ENCODE data around the gene TTYH3. TPM values are rescaled to one million over a fixed set of nuclear protein-coding genes. Genes with fewer than 3 reads are reported as not detected.

TTYH3 gene
- total RNA-seq, 1 donor from 2014 or later: 25.4 TPM

DNA sequence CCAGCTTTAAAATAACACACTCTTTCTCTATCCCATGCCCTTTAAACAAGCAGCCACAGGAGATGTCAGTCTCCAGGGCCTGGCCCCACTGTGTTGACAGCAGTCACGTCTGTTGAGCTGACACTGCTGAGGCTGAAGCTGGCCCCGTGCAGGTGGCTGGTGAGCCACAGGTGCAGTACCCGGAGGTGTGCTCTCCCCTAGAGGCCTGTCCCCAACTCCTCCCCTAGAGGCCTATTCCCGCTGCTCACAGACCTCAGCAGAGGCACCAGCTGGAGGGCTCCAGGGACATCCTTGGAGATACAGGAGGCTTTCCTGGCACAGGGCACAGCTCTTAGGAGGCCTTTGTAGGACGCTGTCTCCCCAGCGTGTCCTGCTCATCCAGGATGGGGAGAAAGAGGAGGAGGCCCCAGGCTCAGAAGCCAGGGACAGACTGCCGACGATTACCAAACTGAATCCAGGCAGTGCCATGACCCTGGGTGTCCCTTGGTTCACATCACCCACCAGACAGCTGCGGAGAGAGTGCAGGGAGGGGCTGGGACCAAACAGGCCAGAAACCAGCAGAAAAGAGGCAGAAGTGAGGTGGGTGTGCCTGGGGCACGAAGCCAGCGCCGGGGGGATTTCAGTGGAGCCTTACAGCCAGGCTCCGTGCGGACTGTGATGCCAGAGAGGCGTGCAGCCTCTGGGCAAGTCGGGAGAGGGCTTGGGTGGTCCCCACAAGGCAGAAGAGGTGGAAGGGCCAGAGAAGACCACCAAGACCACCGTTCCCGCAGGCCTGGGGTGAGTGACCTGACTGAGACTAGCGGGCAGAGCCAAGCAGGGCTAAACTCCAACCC, 18.5 kb upstream of the TTYH3 start:
- ChIA-PET POLR2A (interaction anchor here (0.5 to 1.5 kb wide), 3 partner anchors 19 to 96 kb away, joined by 3 to 4 read pairs (median 4); no protein-coding TSS in a partner anchor), CTCF (interaction anchor here (0.7 kb wide), 1 partner anchor 56 kb away, joined by 3 read pairs; no protein-coding TSS in a partner anchor)
- Mint-ChIP-seq H3K4me1 (peaks cover 28% of the 10 kb centered on the region), H3K36me3 (ENCODE audit: low read depth) (no peaks in the 10 kb centered on the region), H3K27me3 (no peaks in the 10 kb centered on the region), H3K27ac (no peak overlapping the region), H3K4me3 (no peak overlapping the region), H3K9me3 (no peaks in the 10 kb centered on the region)
- TF ChIP-seq, protein P1, sequence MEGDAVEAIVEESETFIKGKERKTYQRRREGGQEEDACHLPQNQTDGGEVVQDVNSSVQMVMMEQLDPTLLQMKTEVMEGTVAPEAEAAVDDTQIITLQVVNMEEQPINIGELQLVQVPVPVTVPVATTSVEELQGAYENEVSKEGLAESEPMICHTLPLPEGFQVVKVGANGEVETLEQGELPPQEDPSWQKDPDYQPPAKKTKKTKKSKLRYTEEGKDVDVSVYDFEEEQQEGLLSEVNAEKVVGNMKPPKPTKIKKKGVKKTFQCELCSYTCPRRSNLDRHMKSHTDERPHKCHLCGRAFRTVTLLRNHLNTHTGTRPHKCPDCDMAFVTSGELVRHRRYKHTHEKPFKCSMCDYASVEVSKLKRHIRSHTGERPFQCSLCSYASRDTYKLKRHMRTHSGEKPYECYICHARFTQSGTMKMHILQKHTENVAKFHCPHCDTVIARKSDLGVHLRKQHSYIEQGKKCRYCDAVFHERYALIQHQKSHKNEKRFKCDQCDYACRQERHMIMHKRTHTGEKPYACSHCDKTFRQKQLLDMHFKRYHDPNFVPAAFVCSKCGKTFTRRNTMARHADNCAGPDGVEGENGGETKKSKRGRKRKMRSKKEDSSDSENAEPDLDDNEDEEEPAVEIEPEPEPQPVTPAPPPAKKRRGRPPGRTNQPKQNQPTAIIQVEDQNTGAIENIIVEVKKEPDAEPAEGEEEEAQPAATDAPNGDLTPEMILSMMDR (IDR thresholded peaks at IDR 0.05): no peak
- intact Hi-C loops (cut with micrococcal nuclease): no loop called here
- no peak for ATAC-seq (ENCODE audit: low read depth)
- no peak for DNase-seq

DNA sequence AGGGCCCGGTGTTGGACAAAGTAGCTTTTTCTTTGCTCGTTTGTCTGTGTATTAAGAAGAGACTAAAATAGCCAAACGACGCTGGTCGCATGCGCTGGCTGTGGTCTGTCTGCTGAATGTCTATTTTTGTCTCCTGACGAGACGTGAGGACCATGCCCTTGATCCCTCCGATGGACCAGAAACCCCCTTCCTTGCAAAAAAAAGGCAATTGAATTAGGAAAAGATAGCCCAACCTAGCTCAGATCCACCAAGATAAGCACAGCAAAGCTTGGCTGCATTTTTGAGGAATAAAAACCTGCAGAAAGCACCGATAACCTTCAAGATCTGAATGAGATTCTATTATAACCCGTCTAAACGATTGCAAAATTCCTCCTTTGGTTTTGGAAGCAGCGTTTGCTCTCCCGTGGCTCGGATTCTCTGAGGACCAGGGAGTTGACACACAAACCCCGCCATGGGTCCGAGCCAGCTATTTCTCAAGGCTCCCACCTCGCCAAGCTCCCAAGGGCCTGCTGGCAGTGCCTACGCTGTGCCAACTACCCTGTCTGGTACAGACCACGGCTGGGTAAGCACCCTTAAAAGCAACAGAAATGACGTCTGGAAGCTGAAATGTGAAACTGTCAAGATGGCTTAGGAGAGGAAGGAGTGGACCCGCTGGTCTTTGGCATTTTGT, 17.7 kb upstream of the TTYH3 start:
- H3K36me3 Mint-ChIP-seq (ENCODE audit: low read depth): no peaks in the 10 kb centered on the region
- TF ChIP-seq, protein P1 (IDR thresholded peaks at IDR 0.05): no peak
- DNase-seq (no peak), ATAC-seq (ENCODE audit: low read depth) (no peak)
- intact Hi-C loops (cut with micrococcal nuclease): no loop called here
- H3K27me3 Mint-ChIP-seq: no peaks in the 10 kb centered on the region
- H3K27ac Mint-ChIP-seq: no peak overlapping the region
- H3K9me3 Mint-ChIP-seq: no peaks in the 10 kb centered on the region
- ChIA-PET CTCF (no interaction called here), POLR2A (no interaction called here)
- peaks cover 21% of the 10 kb centered on the region for H3K4me1 Mint-ChIP-seq
- peak overlapping the region; percentile 4 for H3K4me3 Mint-ChIP-seq

DNA sequence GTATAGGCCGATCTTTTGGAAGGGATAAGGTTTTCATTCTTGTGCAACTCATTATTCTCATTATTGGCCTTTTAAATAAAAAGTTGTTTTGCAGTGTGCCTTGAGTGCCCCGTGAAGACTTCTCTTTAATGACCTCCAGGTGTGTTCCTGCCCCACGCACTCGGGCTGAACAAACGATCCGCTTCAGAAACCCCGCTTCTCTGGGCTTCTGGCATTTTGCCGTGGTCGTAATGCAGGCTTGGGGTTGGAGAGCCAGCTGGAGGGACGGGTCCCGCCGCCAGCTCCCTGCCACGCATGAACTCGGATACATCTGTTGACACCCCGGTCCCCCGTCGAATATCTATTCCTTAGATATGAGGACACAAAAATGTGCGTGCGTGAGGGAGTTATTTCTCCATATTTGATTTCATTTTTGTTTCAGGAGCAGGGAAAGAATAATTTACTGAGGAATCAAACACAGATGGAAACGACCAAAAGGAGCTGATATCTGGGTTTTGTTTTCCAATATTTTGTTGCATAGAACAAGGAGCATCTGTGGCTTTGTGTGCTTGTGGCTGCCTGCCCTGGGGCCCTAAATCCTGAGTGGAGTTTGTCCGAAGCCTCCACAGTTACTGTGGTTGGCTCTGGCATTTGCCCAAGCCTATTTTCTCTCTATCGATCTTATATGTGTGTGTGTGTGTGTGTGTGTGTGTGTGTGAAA, 17.0 kb upstream of the TTYH3 start:
- H3K4me1 Mint-ChIP-seq: peaks cover 15% of the 10 kb centered on the region
- ChIA-PET CTCF (no interaction called here), POLR2A (no interaction called here)
- H3K27me3 Mint-ChIP-seq: no peaks in the 10 kb centered on the region
- no peak for DNase-seq
- H3K36me3 Mint-ChIP-seq (ENCODE audit: low read depth): no peaks in the 10 kb centered on the region
- intact Hi-C loops (cut with micrococcal nuclease): no loop called here
- no peaks in the 10 kb centered on the region for H3K9me3 Mint-ChIP-seq
- TF ChIP-seq, protein P1 (IDR thresholded peaks at IDR 0.05): no peak
- no peak overlapping the region for H3K27ac Mint-ChIP-seq
- no peak overlapping the region for H3K4me3 Mint-ChIP-seq
- ATAC-seq (ENCODE audit: low read depth): no peak

DNA sequence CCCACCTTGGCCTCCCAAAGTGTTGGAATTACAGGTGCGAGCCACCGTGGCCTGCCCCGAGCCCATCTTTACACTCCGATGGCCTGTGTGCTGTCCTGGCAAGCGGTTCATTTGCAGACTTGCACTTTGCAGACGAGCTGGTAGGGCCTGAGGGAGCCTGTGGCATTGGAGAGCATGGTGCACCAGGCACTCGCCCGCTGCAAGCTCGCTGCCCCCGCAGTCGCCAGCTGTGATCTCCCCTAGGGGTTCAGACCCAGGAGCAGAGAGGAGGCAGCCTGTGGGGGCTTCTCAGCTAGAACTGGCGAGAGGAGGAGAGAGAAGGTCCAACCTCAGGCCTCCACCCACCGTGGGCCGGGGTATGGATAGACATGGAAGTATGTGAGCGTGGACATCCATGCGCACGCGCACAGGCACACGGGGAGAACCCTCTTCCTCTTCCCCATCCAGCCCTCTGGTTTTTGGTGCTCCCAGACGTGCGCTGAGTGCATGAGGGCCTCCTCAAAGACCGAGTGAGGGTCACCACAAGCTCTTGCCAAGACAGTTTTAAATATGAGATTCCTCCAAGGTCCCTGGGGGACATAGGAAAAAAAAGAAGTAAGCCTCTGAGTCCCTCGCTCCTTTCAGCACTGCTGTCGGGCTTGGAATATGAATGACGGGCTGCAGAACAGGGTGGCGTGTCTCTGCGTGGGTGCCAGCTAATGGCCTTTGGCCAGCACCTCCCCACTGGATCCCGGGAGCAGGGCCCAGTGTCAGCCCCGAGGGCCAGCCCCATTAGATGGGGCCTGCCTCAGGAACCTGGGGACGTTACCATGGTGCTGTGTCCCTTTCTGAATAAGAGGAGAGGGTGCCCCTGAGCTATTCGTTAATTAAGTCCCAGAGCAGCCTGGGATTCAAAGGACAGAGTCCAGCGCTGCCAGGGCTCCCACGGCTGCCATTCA, 15.1 kb upstream of the TTYH3 start:
- no peaks in the 10 kb centered on the region for H3K36me3 Mint-ChIP-seq (ENCODE audit: low read depth)
- TF ChIP-seq, protein P1 (IDR thresholded peaks at IDR 0.05): no peak
- no peak overlapping the region for H3K27ac Mint-ChIP-seq
- DNase-seq: no peak
- no peak for ATAC-seq (ENCODE audit: low read depth)
- ChIA-PET POLR2A (interaction anchor here (0.7 kb wide), 1 partner anchor 15 kb away, joined by 15 read pairs; no protein-coding TSS in a partner anchor), CTCF (no interaction called here)
- H3K4me3 Mint-ChIP-seq: no peak overlapping the region
- no peaks in the 10 kb centered on the region for H3K9me3 Mint-ChIP-seq
- peaks cover 14% of the 10 kb centered on the region for H3K4me1 Mint-ChIP-seq
- intact Hi-C loops (cut with micrococcal nuclease): no loop called here
- H3K27me3 Mint-ChIP-seq: no peaks in the 10 kb centered on the region

Data from activated B cell treated with CpG ODN at 0.5 μM for 24 hours (primary cell).